NB4 (cell line): ENCODE measurements around the gene STX2.

Experiments used
- MYC ChIP-seq: IDR thresholded peaks from 2 replicates; pipeline ENCODE4 v1.6.1; 2011; ENCODE audit warnings: low read depth, low read length
- POLR2A ChIP-seq: IDR thresholded peaks from 2 replicates; pipeline ENCODE4 v1.6.1; 2011; ENCODE audit warnings: mild to moderate bottlenecking; ENCODE audit not compliant: insufficient read length; ENCODE audit errors: extremely low read depth
- TF ChIP-seq, protein P1 (sequence below): IDR thresholded peaks from one replicate; pipeline ENCODE4 v1.5.1; 2012; ENCODE audit warnings: low read depth, low read length
- TF ChIP-seq, protein P2 (sequence below): IDR thresholded peaks from 2 replicates; pipeline ENCODE4 v1.6.1; 2011; ENCODE audit warnings: low read depth, low read length

DNA sequence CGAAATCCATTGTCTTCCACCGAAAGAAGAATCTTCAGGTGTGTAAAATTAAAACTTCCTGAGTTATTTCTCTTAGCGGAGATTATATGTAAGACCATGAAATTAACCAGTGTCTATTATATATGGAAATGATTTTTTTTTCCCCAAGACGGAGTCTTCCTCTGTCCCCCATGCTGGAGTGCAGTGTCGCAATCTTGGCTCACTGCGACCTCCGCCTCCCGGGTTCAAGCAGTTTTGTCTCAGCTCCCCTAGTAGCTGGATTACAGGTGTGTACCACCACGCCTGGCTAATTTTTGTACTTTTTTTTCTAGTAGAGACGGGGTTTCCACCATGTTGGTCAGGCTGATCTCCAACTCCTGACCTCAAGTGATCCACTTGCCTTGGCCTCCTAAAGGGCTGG lies 35.6 kb upstream of the STX2 start:
- TF ChIP-seq, protein P1, sequence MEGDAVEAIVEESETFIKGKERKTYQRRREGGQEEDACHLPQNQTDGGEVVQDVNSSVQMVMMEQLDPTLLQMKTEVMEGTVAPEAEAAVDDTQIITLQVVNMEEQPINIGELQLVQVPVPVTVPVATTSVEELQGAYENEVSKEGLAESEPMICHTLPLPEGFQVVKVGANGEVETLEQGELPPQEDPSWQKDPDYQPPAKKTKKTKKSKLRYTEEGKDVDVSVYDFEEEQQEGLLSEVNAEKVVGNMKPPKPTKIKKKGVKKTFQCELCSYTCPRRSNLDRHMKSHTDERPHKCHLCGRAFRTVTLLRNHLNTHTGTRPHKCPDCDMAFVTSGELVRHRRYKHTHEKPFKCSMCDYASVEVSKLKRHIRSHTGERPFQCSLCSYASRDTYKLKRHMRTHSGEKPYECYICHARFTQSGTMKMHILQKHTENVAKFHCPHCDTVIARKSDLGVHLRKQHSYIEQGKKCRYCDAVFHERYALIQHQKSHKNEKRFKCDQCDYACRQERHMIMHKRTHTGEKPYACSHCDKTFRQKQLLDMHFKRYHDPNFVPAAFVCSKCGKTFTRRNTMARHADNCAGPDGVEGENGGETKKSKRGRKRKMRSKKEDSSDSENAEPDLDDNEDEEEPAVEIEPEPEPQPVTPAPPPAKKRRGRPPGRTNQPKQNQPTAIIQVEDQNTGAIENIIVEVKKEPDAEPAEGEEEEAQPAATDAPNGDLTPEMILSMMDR = no peak
- no peak for TF ChIP-seq POLR2A
- TF ChIP-seq, protein P2, sequence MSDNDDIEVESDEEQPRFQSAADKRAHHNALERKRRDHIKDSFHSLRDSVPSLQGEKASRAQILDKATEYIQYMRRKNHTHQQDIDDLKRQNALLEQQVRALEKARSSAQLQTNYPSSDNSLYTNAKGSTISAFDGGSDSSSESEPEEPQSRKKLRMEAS = no peak
- TF ChIP-seq MYC = no peak
